Measurements from ENCODE around the gene ZBTB45.
"Not testable (repeated sequence)": the region's sequence is repeated elsewhere in the genome, so short reads cannot be mapped to it uniquely, and the experiment has no call there.

The ZBTB45 gene

DNA sequence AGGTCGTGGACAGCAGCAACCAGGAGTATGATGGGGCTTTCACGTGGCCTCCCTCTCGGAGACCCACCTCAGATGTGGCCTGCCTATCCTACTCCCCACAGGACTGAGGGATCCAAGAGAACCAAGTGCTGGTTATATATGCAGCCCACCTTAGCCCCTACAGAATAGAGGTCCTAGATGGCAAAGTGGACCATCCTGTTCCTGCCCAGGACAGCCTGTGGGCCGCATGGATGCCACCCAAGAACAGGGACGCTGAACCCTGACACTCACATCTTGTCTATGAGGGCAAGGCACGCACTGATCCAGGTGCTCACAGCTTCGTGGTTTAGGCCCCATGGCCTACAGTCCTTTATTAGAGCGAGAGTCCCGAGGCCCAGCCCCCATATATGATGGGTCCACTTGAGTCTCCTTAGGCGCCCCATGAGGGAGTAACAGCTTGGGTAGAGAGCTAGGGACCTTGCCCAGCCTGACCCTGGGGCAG lies 6.4 kb downstream of the ZBTB45 start:
- H3K27me3 ChIP-seq (replicated peaks; ENCODE audit: control insufficient read depth, insufficient read depth, low read length), result no peaks in the 10 kb centered on the region

DNA sequence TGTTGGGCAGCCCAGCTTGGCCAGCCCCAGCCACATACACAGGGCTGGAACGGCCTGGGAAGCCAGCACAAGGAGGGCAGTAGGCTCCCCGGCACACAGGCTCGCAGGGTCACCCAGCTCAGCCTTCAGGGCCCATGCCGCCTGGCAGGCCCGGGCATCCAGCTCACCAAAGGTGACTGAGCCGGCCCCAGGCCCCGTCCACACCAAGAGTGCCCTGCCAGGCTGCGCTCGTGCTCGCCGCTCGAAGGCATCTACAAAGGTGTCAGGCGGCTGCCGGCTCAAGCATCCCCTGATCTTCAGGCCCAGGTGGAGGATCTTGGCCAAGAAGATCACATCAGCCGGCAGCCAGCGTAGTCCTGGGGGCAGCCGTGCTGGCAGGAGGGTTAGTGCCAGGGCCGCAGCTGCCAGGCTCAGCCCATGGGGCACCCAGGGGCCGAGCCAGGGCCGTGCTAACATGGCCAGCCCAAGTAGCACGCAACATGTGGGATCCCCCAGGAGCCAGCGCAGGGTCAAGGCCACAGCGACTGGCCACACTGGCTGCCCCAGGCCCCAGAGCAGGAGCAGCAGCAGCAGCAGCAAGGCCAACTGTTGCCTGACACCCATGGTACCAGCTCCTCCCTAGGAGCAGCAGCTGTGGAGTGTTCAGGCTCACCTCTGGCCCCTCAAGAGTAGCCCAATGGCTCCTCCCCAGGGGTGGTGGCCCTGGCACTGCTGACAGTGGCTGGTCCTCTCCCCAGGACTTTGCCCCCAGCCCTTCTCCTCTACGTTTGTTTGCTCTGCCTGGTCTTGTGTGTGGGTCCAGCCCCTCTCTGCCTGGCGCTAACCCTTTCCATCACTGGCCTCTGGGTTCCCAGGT lies 8.0 kb downstream of the ZBTB45 start, which contains the start of gene SLC27A5:
Gene SLC27A5 (minus strand): TSS at position 640 of the 856 bp plus-strand sequence. CDS start 37 bp downstream, at position 603.
- Histone ChIP-seq H3K27me3 (replicated peaks; ENCODE audit: control insufficient read depth, insufficient read depth, low read length) (no peaks in the 10 kb centered on the region), H3K9me3 (ENCODE audit: control insufficient read depth, low read length) (no peaks in the 10 kb centered on the region), H3K4me3 (ENCODE audit: low read length) (no peak within 1 kb of the TSS), H3K36me3 (ENCODE audit: control insufficient read depth, insufficient read depth, low read length, severe bottlenecking) (peaks cover 1% of the 10 kb centered on the region), H3K9ac (ENCODE audit: low read length) (peak within 1 kb of the TSS; percentile 27), H3K4me1 (ENCODE audit: control insufficient read depth, insufficient read depth, low read length) (peaks cover 20% of the 10 kb centered on the region)
- no peak for DNase-seq (ENCODE audit: low read depth)

More for the DNA sequence above, 6.4 kb downstream of the ZBTB45 start:
- Histone ChIP-seq H3K9me3 (ENCODE audit: control insufficient read depth, low read length) (no peaks in the 10 kb centered on the region), H3K4me1 (ENCODE audit: control insufficient read depth, insufficient read depth, low read length) (peaks cover 24% of the 10 kb centered on the region), H3K4me3 (ENCODE audit: low read length) (no peak overlapping the region), H3K9ac (ENCODE audit: low read length) (peak overlapping the region; percentile 88), H3K36me3 (ENCODE audit: control insufficient read depth, insufficient read depth, low read length, severe bottlenecking) (peaks cover 9% of the 10 kb centered on the region)
- no peak for DNase-seq (ENCODE audit: low read depth)

DNA sequence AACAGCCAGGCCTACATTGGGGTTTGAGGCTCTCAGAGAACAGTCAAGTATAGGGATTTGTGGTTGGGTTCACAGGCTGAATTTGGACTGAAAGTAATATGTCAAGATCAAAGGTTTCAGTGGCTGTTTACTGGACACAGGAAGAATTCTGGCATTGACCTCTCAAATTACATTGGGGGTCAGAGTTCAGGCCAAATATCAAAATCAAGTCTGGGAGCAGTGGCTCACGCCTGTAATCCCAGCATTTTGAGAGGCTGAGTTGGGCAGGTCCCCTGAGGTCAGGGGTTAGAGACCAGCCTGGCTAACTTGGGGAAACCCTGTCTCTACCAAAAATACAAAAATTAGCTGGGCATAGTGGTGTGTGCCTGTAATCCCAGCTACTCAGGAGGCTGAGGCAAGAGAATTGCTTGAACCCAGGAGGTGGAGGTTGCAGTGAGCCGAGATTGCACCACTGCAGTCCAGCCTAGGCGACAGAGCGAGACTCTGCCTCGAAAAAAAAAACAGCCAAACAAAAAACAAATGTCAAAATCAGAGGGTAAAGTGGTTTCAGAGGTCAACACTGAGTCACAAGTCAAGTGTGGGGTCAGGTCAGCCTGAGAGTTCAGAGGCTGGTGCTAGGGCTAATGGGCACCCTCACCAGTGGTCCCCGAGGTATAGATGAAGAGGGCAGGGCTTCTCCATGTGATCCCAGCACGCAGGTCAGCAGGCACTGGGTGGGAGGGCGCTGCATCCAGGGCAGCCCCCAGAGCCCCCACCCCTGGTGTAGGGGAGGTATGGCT lies 9.3 kb downstream of the ZBTB45 start:
- Histone ChIP-seq H3K9me3 (ENCODE audit: control insufficient read depth, low read length) (no peaks in the 10 kb centered on the region), H3K4me1 (ENCODE audit: control insufficient read depth, insufficient read depth, low read length) (peaks cover 10% of the 10 kb centered on the region), H3K27me3 (replicated peaks; ENCODE audit: control insufficient read depth, insufficient read depth, low read length) (no peaks in the 10 kb centered on the region), H3K4me3 (ENCODE audit: low read length) (no peak overlapping the region), H3K9ac (ENCODE audit: low read length) (no peak overlapping the region), H3K36me3 (ENCODE audit: control insufficient read depth, insufficient read depth, low read length, severe bottlenecking) (no peaks in the 10 kb centered on the region)
- DNase-seq (ENCODE audit: low read depth), result no peak

DNA sequence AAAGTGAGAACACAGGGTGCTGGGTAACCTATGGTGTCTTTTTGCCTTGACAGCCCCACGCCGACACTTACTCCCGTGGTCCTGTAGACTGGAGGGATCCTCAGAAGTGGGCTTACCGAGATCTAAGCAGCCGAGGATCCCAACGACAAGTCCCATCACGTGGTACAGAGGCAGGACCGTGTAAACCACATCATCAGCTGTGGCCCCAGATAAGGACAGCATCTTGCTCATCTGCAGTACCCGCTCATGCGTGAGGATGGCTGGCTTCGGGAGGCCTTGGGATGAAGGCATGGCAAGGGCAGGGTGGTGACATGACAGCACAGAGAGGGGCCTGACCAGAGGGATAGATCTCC lies 9.9 kb downstream of the ZBTB45 start:
- Histone ChIP-seq H3K4me1 (ENCODE audit: control insufficient read depth, insufficient read depth, low read length) (peaks cover 8% of the 10 kb centered on the region), H3K4me3 (ENCODE audit: low read length) (no peak overlapping the region), H3K36me3 (ENCODE audit: control insufficient read depth, insufficient read depth, low read length, severe bottlenecking) (no peaks in the 10 kb centered on the region), H3K9ac (ENCODE audit: low read length) (no peak overlapping the region), H3K27me3 (replicated peaks; ENCODE audit: control insufficient read depth, insufficient read depth, low read length) (no peaks in the 10 kb centered on the region), H3K9me3 (ENCODE audit: control insufficient read depth, low read length) (no peaks in the 10 kb centered on the region)
- DNase-seq (ENCODE audit: low read depth), result no peak

DNA sequence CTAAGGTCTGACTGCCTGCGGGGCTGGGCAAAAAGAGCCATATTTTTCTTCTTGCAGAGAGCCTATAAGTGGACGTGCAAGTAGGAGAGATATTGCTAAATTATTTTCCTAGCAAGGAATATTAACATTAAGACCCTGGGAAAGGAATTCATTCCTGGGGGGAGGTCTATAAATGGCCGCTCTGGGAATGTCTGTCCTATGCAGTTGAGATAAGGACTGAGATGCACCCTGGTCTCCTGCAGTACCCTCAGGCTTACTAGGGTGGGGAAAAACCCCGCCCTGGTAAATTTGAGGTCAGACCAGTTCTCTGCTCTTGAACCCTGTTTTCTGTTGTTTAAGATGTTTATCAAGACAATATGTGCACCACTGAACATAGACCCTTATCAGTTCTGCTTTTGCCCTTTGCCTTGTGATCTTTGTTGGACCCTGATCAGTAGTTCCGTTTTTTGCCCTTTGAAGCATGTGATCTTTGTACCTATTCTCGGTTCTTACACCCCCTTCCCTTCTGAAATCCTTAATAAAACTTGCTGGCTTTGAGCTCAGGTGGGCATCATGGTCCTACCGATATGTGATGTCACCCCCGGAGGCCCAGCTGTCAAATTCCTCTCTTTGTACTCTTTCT lies 11.9 kb downstream of the ZBTB45 start:
- H3K4me3 ChIP-seq (ENCODE audit: low read length); DNase-seq (ENCODE audit: low read depth); H3K9ac ChIP-seq (ENCODE audit: low read length); H3K27me3 ChIP-seq (replicated peaks; ENCODE audit: control insufficient read depth, insufficient read depth, low read length); H3K4me1 ChIP-seq (ENCODE audit: control insufficient read depth, insufficient read depth, low read length); H3K36me3 ChIP-seq (ENCODE audit: control insufficient read depth, insufficient read depth, low read length, severe bottlenecking); H3K9me3 ChIP-seq (ENCODE audit: control insufficient read depth, low read length): not testable (repeated sequence)

DNA sequence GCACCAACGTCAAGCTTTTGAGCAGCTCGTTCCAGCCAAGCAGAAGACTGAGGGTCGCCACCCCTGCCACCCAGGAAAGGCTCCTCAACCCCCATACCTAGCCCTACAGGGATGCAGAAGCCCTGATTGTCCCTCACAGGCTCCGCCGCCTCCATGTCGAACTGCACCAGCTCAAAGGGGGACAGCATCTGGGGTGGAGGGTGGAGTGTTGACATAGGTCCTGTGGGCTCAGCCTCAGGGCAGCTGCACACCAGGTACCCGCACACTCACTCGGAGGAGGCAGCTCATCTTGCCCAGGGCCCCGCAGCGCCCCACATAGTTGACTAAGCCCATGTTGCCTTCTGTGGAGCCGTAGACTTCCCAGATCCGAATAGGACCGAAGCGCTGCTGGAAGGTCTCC lies 19.4 kb downstream of the ZBTB45 start:
- Histone ChIP-seq H3K9me3 (ENCODE audit: control insufficient read depth, low read length) (no peaks in the 10 kb centered on the region), H3K4me3 (ENCODE audit: low read length) (peak overlapping the region; percentile 91), H3K36me3 (ENCODE audit: control insufficient read depth, insufficient read depth, low read length, severe bottlenecking) (no peaks in the 10 kb centered on the region), H3K9ac (ENCODE audit: low read length) (peak overlapping the region; percentile 89), H3K27me3 (replicated peaks; ENCODE audit: control insufficient read depth, insufficient read depth, low read length) (no peaks in the 10 kb centered on the region), H3K4me1 (ENCODE audit: control insufficient read depth, insufficient read depth, low read length) (peaks cover 16% of the 10 kb centered on the region)
- no peak for DNase-seq (ENCODE audit: low read depth)

DNA sequence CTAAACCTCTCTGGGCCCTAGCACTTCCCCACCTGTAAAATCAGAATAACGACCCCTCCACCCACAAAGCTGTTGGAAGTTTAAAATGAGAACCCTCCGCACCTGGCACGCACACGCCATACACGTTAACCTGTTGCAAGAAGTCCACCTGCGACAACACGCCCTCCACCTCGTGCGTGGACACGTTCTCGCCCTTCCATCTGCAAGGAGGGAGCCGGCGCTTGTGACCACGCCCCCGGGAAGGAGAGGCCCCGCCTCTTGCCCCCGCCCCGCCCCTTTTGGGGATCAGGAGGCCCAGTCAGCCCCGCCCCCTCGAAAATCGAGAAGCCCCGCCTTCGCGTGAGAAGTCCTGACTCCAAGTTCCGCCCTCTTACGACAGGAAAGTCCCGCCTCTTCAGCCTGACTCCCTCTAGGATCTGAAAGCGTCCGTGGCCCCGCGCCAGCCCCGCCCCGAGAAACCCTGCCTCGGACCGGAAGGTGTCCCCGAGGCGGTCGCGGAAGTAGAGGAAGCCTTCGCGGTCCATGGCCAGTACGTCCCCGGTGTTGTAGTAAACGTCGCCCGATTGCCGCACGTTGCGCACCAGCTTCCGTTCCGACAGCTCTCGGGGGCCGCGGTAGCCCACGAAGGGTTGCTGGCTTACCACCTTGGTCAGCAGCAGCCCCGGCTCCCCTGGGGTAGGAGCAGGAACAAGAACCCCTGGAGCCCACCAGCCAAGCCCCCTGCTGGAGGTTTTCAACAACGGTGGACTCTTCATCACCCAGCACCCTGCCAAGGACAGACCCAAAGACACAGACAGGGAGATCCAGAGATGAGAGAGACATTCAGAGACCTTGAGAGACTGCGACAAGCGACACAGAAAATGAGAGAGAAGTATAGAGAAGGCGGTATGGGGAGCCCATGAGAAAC lies 20.3 kb downstream of the ZBTB45 start:
- no peaks in the 10 kb centered on the region for H3K9me3 ChIP-seq (ENCODE audit: control insufficient read depth, low read length)
- H3K36me3 ChIP-seq (ENCODE audit: control insufficient read depth, insufficient read depth, low read length, severe bottlenecking), result no peaks in the 10 kb centered on the region
- peak; percentile 100 for DNase-seq (ENCODE audit: low read depth)

DNA sequence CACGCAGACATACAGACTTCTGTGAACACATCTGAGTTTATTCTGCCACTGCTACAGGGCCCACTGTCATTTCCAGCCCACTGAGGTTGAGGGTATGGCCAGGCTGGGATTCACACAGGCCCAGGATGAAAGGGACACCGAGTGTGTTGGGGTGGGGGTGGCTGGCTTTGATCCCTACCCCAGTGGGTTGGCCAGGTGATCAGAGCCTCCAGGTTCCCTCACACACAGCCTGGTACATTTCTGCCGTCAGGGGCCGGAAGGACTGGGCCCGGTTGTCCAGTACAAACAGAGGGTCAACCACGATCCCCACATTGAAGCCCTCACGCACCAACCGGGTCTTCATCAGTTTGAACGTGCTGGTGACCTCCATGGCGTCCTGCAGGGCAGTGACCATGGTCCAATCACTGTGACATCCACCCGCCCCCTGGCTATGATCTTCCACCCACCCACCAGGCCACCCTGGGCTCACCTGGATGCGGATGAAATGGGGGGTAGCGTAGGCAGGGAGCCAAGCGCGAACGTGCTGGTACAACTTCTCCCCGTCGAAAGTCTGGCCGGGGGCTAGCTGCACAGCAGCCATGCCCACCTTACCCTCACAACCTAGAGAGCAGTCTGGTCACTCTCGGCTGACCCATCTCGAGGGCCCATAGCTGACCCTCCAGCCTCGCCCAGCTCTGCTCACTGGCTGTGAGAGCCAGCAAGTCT lies 21.1 kb downstream of the ZBTB45 start:
- H3K36me3 ChIP-seq (ENCODE audit: control insufficient read depth, insufficient read depth, low read length, severe bottlenecking), result no peaks in the 10 kb centered on the region
- DNase-seq (ENCODE audit: low read depth), result no peak

More for the DNA sequence above, 20.3 kb downstream of the ZBTB45 start:
- H3K27me3 ChIP-seq (replicated peaks; ENCODE audit: control insufficient read depth, insufficient read depth, low read length), result no peaks in the 10 kb centered on the region
- H3K4me3 ChIP-seq (ENCODE audit: low read length), result peak overlapping the region; percentile 91
- peak overlapping the region; percentile 89 for H3K9ac ChIP-seq (ENCODE audit: low read length)
- peaks cover 16% of the 10 kb centered on the region for H3K4me1 ChIP-seq (ENCODE audit: control insufficient read depth, insufficient read depth, low read length)

DNA sequence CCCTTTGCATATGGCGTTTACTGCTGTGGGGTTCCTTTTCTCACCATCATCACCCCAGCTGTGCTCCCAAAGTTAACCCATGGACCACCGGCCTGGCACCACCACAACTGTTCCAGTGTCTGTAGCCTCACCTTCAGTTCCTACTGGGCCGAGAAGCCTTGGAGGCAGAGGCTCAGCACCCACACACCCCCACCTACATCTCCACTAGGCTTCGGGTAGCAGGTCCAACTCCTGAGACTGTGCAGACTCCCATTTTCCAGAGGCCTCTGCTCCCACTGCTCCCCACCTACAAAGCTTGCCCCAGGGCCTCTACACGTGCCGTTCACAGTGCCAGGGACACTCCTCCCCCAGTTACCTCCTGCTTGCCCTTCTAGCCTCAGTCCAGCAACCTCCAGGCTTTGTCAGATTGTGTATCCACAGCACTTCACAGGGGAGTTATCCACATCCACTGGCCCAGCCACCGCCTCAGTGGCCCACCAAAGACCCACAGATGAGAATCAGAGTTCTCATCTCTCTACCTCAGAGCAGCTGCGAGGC lies 21.9 kb downstream of the ZBTB45 start:
- Histone ChIP-seq H3K4me3 (ENCODE audit: low read length) (no peak overlapping the region), H3K9ac (ENCODE audit: low read length) (no peak overlapping the region), H3K4me1 (ENCODE audit: control insufficient read depth, insufficient read depth, low read length) (peaks cover 16% of the 10 kb centered on the region), H3K27me3 (replicated peaks; ENCODE audit: control insufficient read depth, insufficient read depth, low read length) (no peaks in the 10 kb centered on the region), H3K36me3 (ENCODE audit: control insufficient read depth, insufficient read depth, low read length, severe bottlenecking) (no peaks in the 10 kb centered on the region), H3K9me3 (ENCODE audit: control insufficient read depth, low read length) (no peaks in the 10 kb centered on the region)
- no peak for DNase-seq (ENCODE audit: low read depth)

More for the DNA sequence above, 21.1 kb downstream of the ZBTB45 start:
- H3K4me1 ChIP-seq (ENCODE audit: control insufficient read depth, insufficient read depth, low read length), result peaks cover 16% of the 10 kb centered on the region
- H3K9me3 ChIP-seq (ENCODE audit: control insufficient read depth, low read length), result no peaks in the 10 kb centered on the region
- H3K9ac ChIP-seq (ENCODE audit: low read length), result peak overlapping the region; percentile 77
- peak overlapping the region; percentile 83 for H3K4me3 ChIP-seq (ENCODE audit: low read length)
- H3K27me3 ChIP-seq (replicated peaks; ENCODE audit: control insufficient read depth, insufficient read depth, low read length), result no peaks in the 10 kb centered on the region

DNA sequence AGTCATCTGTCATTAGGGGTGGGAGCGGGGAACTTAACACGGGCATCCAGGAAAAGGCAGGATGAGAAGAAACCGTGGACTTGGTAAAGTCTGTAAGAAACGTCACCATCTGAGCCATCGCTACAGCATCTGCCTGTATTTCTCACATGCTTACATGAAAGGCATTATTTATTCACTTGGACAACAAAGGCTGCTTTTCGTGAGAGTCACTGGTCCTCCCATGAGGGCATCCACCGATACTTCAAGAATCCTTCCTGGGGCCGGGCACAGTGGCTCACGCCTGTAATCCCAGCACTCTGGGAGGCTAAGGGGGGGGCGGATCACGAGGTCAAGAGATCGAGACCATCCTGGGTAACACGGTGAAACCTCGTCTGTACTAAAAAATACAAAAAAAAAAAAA lies 27.3 kb downstream of the ZBTB45 start:
- no peak for DNase-seq (ENCODE audit: low read depth)
- Histone ChIP-seq H3K9ac (ENCODE audit: low read length) (no peak overlapping the region), H3K4me1 (ENCODE audit: control insufficient read depth, insufficient read depth, low read length) (no peaks in the 10 kb centered on the region), H3K4me3 (ENCODE audit: low read length) (no peak overlapping the region), H3K27me3 (replicated peaks; ENCODE audit: control insufficient read depth, insufficient read depth, low read length) (no peaks in the 10 kb centered on the region), H3K9me3 (ENCODE audit: control insufficient read depth, low read length) (no peaks in the 10 kb centered on the region), H3K36me3 (ENCODE audit: control insufficient read depth, insufficient read depth, low read length, severe bottlenecking) (no peaks in the 10 kb centered on the region)
